Endothelial cell of umbilical vein (primary cell): ENCODE results near the gene AIF1L.

Experiments
- CTCF ChIP-seq, 2 donors: IDR thresholded peaks; 1 replicate in 1 of 2; 2 replicates in 1 of 2; pipeline ENCODE4 v1.5.1; 2011; ENCODE audit warnings: low read length in 2 of 2, mild to moderate bottlenecking in 2 of 2, moderate library complexity in 2 of 2, control low read depth in 1 of 2, inconsistent platforms in 1 of 2, low read depth in 1 of 2; ENCODE audit not compliant: insufficient read depth in 1 of 2; ENCODE audit errors: extremely low read depth in 1 of 2
- FOS ChIP-seq: IDR thresholded peaks from 2 replicates; pipeline ENCODE4 v1.6.1; 2011; ENCODE audit warnings: mild to moderate bottlenecking, low read length, moderate library complexity, borderline replicate concordance; ENCODE audit not compliant: insufficient read depth
- MAX ChIP-seq: IDR thresholded peaks from 2 replicates; pipeline ENCODE4 v1.6.1; 2011; ENCODE audit not compliant: insufficient read depth, insufficient read length
- POLR2A ChIP-seq: IDR thresholded peaks from 2 replicates; pipeline ENCODE4 v1.6.1; 2012; ENCODE audit warnings: low read depth, mild to moderate bottlenecking, control low read depth, low read length
- POLR2AphosphoS5 ChIP-seq: IDR thresholded peaks from 2 replicates; pipeline ENCODE4 v1.6.1; 2012; ENCODE audit warnings: low read depth, mild to moderate bottlenecking, control low read depth, low read length, moderate library complexity; ENCODE audit not compliant: insufficient read depth

GRCh38 chr9:131120620-131121228, 24.4 kb downstream of the AIF1L start:
- TF ChIP-seq POLR2A, result no peak
- no peak for TF ChIP-seq CTCF (IDR thresholded peaks at IDR 0.05; ENCODE audit: extremely low read depth in 1 of 2, insufficient read depth in 1 of 2, low read depth in 1 of 2, low read length in 2 of 2)
- TF ChIP-seq MAX, result no peak
- no peak for TF ChIP-seq FOS
- no peak for TF ChIP-seq POLR2AphosphoS5
